DMS53 treated with DMSO at 0.1 percent for 48 hours (cell line): ENCODE data around the gene SVIL.

Experiments
- DNase-seq: peaks from one replicate; lab custom pipeline; 2025; ENCODE audit not compliant: unreplicated experiment; lab: John Stamatoyannopoulos, UW

SVIL gene, protein sequence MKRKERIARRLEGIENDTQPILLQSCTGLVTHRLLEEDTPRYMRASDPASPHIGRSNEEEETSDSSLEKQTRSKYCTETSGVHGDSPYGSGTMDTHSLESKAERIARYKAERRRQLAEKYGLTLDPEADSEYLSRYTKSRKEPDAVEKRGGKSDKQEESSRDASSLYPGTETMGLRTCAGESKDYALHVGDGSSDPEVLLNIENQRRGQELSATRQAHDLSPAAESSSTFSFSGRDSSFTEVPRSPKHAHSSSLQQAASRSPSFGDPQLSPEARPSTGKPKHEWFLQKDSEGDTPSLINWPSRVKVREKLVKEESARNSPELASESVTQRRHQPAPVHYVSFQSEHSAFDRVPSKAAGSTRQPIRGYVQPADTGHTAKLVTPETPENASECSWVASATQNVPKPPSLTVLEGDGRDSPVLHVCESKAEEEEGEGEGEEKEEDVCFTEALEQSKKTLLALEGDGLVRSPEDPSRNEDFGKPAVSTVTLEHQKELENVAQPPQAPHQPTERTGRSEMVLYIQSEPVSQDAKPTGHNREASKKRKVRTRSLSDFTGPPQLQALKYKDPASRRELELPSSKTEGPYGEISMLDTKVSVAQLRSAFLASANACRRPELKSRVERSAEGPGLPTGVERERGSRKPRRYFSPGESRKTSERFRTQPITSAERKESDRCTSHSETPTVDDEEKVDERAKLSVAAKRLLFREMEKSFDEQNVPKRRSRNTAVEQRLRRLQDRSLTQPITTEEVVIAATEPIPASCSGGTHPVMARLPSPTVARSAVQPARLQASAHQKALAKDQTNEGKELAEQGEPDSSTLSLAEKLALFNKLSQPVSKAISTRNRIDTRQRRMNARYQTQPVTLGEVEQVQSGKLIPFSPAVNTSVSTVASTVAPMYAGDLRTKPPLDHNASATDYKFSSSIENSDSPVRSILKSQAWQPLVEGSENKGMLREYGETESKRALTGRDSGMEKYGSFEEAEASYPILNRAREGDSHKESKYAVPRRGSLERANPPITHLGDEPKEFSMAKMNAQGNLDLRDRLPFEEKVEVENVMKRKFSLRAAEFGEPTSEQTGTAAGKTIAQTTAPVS (N-terminal part only)

DNA sequence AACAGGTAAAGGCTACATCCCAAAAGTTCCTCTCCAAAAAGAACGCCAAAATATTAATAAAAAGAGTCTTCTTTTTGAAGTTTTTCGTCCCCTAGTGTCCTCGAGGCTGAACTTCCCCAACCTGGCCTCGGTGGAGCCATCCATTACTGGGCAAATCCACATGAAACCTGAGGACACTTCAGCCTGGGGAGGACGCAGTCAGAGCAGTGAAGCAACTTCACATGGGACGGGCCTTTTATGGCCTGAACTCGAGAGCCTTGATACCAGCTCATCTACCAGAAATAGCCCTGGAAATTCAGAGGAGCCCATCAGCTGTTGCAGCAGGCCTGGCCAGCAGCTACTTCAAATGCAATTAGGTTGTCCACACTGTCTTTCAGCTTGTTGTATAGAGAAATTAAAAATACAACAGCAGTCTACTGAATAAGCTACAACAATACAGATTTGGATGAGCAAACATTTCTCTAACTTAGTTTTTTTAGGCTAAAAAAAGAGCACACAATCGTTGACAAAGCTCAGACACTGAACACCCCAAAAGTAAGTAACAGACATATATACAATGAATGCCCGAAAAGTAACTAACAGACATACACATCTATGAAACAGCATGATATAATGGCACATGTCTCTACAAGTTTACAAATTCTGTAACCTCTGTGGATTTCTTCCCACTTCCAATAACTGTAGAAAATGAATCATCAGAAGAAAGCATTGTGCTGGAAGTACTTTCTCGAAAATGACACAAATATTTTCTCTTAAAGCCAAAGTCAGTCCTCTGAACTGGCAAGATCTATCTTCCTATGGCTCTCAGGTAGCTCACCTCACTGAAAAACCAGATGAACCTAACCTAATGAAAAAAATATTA, at the start of gene SVIL:
Gene SVIL (minus strand): TSS at position 208 of the 862 bp plus-strand sequence. CDS start 79,913 bp downstream, outside the sequence.
- peak; percentile 83 for DNase-seq

DNA sequence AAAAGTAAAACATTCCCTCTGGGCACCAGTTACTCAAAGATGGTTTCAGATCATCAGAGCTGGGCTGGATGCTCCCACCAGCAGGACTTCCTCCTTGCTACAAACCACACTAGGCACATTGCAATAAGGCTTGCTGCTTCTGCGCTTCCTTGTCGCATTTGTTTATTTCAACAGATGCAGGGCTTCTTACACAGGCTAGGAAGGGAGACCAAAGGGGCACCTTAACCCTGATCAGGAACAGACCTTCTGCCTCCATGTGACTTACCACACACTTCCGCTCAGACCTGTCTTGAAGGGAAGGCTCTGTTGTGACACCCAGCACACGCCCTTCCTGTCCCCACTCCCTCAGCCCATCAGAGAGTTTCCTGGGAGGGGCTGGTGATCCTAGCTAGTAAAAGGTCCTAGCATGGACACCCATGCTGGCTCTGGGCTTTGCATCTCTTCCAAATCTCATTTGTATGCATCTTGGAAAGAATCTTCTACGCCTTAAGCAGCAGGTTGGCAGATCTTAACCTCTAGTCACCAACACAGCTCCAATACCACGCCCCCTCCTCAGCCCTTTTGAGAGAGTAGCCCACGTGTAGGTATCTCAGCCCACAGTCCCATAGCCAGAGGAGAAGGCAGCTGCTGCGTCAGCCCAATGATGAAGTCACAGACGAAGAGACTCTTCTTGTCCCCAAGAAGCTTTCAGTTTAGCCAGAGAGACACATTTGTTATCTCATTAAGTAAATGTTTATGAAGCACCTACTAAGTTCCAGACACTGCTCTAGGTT, 47.1 kb upstream of the SVIL start:
- DNase-seq: no peak

DNA sequence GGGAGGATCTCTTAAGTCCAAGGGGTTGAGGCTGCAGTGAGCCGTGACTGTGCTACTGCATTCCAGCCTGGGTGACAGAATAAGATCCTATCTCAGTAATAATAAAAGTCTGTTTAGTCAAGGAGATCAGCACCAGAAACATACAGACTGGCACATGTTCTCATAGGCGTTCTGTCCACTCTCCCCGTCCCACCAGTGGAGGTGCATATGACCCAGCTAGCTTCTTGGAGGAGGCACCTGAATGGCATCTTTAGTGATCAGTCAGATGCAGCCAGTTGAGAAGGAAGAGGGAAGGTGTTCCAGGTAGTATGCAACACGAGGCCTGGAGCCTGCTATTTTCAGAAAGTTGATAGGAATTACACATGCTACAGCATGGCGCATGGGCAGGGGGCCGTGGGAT, 45.3 kb upstream of the SVIL start:
- no peak for DNase-seq

DNA sequence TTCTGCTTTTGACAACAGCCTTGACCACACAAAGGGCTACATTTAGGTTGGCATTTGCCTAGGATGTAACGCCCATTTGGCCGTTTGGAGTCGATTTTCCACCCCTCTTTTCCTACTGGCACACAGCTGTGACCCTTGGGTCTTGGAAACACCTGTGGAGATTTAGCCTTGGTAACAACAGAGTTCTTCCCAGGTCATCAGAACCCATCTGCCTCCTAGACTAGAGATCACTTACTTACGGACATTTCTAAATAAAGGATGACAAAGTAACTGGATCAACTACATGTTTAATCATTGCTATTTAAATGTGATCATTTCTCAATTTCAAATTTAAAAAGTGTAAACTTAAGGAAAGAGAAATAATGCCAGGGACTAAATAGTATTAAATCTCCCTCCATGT, 42.0 kb upstream of the SVIL start:
- DNase-seq: no peak

DNA sequence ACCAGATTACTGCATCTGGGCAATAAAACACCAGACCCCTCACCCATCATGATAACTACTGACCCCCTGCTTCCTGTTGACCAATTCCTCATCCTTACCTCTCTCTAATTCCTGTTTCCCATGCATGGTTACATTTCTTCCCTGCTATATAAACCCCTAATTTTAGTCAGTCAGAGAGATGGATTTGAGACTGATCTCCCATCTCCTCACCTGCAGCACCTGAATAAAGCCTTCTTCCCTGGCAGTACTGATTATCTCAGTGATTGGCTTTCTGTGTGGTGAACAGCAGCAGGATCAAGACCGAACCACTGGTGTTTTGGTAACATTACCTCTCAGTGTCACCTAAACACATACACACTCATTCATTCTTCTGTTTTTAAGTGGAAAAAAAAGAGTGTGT, 41.2 kb upstream of the SVIL start:
- no peak for DNase-seq

DNA sequence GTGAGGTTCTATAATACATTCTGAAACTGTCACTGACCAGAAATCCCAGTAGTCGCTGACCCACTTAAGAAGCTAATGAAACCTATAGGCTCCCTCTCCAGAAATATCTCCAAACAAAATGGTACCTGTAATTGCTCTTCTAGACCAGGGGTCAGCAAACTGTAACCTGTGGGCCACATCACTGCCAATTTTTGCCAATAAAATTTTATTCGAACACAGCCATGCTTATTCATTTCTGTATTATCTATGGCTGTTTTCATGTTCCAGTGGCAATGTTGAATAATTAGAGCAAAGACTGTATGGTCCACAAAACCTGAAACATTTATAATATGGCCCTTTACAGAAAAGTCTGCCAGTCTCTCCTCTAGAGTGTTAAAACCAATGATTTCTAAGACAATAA, 37.2 kb upstream of the SVIL start:
- no peak for DNase-seq

DNA sequence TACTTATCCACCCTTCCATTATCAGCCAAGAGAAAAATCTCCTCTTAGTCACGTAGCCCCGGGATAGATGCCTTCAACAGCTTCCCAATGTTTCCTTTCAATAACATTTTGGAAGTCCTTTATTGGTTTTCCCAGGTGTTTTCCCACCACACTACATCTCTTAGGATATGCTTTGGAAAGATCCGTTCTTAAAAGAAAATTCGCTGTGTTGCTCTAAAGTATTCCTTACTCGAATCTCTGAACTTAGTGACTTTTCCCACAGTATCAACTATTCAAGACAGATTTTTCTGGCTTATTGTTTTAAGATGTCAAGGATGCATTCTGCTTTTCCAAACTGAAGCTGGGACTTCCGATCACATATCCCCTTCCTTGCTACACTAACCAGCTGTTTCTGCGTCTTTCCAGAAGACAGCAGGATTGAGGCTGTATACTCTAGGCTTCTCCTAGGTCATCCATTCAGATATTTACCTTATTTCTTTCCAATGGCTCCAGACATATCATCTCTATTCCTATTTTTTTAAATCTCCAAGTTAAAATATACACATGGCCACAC, 36.5 kb upstream of the SVIL start:
- no peak for DNase-seq

DNA sequence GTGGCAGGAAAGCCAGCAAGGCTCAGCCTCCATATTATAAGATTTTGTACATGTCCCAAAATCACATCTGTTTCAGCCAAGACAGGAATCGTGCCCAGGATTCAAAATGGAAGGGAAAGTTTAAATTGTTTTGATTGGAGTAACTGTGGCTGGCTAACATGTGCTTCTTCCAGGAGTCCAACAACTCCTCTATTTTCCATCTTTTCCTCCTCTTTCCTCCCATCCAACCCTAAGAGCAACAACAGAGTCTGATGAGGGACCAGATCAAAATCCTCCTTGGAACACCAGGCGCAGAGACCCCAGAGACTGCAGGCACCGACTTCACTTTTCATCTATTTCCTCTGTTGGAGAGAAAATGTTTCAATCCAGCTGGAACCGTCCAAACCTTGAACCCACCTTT, 36.0 kb upstream of the SVIL start:
- no peak for DNase-seq

DNA sequence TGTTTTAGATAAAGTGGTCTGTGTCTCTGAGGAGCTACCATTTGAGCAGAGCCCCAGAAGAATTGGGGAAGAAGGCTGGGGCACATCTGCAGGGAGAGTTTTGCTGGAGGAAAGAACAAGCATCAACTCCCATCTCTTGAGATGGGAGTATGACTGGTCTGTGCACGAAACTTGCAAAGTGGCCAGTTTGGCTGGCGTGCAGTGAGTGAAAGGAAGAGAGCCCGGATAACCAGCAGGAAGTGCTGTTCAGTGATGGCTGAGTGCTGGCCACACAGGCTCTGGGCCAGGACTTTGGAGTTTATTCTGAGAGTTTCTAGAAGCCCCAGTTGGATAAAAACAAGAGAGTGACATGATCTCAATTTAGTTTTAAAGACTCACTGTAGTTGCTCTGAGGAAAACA, 34.4 kb upstream of the SVIL start:
- DNase-seq: no peak

DNA sequence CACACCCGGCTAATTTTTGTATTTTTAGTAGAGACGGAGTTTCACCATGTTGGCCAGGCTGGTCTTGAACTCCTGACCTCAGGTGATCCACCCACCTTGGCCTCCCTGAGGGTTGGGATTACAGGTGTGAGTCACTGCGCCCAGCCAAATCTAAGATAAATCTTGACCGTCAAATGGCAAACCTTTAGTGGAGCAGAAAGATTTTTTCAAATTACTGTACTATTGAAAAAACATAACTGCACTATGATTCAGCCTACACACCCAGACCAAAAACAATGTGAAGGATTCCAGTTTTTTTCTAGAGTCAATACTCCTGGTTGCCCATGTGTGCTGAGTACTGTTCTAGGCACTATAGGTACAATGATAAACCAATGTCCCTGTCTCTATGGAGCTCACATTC, 33.9 kb upstream of the SVIL start:
- no peak for DNase-seq

DNA sequence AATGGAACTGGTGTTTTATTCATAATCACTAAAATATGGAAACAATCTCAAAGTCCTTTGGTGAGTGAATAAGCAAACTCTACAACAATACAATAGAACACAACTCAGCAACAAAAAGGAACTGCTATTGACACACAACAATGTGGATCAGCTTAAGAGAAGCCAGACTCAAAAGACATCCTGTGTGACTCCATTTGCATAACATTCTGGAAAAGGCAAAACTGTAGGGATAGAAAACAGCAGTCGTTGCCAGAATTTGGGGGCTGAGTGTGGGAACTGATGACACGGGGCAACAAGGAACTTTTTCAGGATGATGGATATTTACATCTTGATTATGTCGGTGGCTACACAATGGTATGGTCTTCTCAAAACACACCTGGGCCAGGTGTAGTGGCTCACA, 32.4 kb upstream of the SVIL start:
- no peak for DNase-seq

DNA sequence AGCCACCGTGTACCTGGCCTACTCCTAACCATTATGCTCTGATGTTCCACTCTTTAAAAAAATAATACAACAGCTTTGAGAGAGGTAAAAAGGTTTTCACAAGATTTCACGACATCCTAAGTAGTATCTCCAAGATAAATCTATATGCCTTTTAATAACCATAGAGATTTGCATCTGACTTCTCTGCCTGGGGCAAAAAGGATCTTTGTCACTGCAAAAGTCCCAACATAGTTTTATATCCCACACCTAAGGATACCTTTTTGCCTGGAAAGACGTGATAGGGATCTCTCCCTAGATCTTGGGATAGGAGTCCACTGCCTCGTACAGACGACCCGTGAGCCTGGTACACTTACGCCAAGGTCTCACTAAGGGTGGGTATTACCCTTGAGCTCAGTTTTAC, 31.4 kb upstream of the SVIL start:
- no peak for DNase-seq

DNA sequence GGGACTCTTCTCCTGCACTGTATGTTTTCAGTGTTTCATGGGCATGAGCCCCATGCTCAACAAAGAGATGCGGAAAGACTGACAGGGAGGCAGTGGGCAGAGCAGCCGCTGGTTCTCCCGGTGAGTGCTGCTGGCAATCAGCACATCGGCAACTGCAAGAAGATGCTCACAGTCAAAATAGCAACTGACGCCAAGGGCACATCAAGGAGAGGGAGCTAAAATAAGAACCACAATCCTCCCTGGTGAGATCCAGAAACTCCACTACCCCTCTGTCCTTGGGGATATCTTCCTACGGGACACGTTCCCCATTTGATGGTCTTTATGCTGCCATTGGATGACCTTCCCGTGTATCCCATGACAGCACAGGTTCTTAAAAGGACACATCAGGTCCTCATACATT, 28.9 kb upstream of the SVIL start:
- no peak for DNase-seq

DNA sequence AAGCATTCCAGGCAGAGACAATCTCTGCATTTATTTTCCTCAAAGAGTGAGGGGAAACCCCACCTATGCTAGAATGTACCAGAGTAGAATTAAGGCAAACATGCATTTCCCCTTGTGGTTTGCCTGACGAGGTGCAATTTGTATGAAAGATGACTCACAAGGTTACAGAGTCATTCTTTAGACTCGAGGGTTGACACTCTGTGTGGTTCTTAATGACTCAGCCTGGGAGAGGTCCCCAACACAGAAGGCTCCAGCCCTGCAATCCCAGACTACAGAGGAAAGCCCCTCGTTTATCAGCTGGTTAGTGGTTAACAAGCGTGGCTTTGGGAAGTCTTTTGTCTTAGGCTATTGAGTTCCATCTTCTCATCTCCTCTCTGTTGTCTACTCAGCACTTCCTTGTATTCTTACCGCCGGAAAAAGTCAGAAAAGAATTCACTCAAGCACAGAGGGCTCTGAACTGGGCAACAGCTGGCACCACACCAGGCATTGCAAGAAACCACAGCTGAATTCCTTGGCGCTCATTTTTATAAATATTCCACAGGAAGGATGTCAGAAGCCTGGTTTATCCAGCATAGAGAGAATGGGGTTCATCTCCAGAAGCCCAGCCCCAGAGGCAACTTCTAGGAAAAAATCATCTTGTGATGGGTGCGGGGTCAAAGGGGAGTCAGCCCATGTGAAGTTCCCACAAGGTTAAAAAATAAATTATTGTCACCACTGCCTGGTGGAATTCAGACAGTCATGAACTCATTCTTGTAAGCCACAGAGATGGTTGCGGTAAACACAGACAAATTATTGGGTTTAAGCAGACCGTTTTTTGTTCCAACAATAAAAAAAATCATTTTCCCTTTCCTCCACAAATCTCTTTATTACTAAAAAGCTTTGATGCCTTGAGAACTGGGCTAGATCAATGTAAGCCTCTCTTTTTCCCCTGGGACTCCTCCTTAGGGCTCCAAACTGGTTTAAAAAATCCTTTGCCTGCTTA, 24.5 kb upstream of the SVIL start:
- peak; percentile 71 for DNase-seq

DNA sequence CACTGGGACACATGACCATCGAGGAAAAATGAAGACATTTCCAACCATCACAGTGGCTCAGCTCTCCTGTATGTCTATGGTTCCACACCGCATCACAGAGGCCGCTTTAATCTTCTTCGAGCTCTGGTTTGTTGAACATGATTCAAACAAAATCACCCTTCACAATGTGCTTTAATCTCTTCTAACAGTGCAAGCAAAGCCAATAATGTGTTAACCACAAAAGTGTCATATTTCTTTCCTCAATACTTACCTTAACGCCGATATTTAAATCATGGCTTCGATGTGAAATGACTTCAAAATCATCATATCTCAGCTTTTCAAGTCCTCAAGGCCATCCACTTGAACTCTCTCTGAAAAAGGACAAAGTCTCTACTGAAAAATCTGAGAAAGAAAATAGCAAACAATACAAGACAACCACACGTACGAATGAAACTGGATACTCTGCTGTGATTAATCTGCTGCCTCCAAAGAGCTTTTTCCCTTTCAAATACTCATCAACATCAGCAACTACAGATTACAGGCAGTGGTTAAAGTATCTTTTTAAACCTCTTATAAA, 23.0 kb upstream of the SVIL start:
- no peak for DNase-seq

DNA sequence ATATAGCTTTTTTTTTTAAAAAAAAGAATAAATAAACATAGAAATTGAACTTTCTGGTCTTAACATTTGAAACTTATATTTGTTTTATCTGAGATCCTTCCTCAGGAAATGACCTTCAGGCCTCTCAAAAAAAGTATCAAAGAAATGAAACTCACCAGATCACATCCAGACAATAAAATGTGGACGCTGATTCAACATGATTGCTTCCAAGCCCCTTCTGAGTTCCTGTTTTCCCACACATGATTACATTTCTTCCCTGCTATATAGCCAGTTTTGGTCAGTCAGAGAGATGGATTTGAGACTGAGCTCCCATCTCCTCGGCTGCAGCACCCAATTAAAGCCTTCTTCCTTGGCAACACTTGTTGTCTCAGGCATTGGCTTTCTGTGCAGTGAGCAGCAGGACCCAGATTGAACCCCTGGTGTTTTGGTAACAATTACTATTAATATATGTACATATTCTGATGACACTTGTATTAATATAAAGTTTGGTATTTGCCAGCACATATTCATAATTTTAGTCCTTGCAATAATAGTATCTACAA, 21.8 kb upstream of the SVIL start:
- no peak for DNase-seq

DNA sequence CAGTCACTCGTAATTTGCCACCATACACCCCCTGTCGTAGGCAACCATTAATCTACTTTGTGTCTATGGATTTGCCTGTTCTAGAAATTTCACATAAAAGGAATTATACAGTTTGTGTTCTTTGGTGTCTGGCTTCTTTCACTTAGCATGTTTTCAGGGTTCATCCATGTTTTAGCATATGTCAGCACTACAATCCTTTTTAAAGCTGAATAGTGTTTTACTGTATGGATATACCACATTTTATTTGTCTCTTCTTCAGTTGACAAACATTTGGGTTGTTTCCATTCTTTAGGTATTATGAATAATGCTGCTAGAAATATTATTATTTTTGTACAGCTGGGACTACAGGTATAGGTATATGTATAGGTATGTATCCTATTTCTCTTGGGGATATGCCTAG, 17.4 kb upstream of the SVIL start:
- no peak for DNase-seq

DNA sequence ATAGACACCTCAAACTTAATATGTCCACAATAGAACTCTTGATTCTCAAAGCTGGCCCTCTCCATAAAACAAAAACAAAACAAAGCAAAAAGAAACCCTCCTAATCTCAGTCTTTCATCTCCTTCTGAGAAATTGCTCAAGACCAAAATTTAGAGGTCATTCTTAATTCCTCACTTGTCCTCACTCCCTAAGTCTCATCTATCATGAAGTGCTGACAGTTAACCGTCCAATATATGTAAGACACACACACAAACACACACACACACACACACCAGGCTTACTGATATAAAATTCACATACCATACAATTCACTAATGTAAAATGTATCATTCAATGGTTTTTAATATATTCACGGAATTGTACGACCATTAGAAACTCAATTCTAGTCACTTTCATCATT, 17.0 kb upstream of the SVIL start:
- DNase-seq: no peak
